Caki2 (cell line): ENCODE data around the gene LRRFIP1. TPM values are rescaled to one million over a fixed set of nuclear protein-coding genes. Genes with fewer than 3 reads are reported as not detected.

Experiments used
- DNase-seq: peaks from one replicate; pipeline ENCODE4 v3.0.0-alpha.2; 2015; ENCODE audit warnings: low read depth
- in situ Hi-C: cut with HindIII; loops from 2 replicates; pipeline ENCODE4 v1.10.0; 2016; ENCODE audit warnings: low sequenced_read_pairs, low pct_unique_long_range_greater_than_20kb, mixed read lengths
- total RNA-seq: library from RNA; depleted of rRNA; stranded (reverse); fragments of >200 nt; shearing (Covaris generic); gene quantifications from 2 replicates; pipeline ENCODE4 v1.2.3, GENCODE V29; 2014; ENCODE audit warnings: low replicate concordance

The LRRFIP1 gene
- total RNA-seq, 1 experiment from 2014 or later: 14.4 TPM

DNA sequence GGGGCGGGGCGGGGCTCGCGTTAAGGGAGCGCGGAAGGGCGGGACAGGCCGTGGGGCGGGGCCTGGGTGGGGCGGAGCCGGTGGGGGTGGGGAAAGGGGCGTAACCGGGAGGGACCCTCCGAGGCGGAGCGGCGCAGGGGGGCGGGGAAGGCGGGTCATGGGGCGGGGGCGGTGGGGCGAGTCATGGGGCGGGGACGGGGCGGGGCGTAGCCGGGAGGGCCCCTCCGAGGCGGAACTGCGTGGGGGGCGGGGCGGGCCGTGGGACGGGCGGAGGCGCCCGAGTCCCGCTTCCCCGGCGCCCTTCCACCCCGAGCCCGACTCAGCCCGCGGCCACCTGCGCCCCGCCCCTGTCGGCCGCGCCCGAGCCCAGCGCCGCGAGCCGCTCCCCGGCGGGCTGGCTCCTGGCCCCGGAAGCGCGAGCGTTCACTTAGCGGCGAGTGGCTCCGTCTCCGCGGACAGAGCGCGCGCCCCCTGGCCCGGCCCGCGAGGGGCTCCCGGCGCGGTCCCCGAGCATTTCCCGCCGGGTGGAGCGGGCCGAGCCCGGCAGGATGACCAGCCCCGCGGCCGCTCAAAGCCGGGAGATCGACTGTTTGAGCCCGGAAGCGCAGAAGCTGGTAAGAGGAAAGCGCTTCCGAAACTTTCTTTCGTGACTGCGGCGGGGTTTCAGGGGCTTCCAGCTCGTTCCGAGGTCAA is 64.7 kb downstream of the LRRFIP1 start:
- DNase-seq: peak; percentile 70
- in situ Hi-C loops: no loop called here

DNA sequence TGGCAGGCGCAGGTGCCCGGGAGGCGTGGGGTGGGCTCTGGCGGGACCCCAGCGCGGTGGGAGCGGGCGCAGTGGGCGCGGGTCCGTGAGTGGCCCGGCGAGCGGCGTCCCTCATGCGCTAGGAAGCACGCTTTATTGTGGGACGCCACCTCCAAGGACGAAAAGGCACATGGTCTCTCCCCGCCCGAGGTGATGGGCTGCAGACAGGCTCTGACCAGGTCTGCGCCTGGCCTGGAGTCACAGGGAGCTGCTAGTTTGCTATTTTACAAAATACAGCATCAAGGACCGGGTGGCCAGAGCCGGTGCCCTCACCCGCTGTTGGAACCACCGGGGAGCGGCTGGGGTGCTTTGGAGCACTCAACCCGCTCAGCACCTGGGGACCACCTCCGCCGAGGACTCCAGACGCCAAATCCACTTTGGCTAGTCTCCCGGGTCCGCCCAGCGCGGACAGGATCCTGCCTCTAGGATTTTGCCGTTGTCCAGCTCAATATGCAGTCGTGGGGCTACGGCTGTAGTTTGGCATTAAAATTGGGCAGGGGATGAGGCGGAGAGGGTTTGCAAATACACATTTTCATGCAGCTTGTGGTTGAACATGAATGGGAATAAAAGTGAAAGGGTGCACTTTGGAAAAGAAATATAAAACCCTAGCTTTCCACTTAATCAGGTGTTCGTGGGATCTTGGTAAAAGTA is 65.4 kb downstream of the LRRFIP1 start:
- in situ Hi-C loops: no loop called here
- peak; percentile 35 for DNase-seq

DNA sequence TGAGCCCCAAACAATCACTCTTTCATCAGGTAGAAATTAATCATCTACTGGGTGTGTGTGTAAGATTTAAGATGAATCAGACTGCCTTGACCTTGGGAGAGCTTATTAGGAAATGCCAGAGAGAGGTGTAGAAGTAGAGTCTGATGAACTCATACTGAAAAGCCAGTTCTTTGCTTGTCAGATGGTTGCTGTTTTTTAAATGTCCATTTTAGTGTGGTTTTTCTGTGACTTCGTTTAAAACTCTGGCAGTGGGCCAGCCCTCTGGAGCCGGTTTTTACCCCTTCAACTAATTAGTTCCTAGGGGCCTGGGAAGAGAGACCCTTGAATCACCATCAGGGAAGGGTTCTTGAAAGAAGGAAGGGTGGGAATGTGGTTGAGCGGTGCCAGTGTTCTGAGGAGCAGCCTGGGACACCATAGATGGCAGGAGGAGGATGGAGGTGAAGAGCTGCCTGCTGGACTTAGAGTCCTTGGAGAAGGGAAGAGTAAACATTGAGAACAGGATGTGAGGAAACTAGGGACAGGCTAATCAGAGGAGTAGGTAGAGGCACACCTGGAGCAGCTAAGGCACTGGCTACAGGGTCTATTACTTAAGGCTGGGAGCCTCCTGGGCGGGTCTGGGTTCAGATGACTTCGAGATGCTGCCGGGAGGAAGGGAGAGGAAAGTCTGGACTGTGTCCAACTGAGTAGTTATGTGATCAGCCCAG is 66.1 kb downstream of the LRRFIP1 start:
- in situ Hi-C loops: no loop called here
- DNase-seq: peak; percentile 60

- in situ Hi-C loops: no loop called here
Measured at GRCh38 chr2:237694415-237695194, 67.2 kb downstream of the LRRFIP1 start.

DNA sequence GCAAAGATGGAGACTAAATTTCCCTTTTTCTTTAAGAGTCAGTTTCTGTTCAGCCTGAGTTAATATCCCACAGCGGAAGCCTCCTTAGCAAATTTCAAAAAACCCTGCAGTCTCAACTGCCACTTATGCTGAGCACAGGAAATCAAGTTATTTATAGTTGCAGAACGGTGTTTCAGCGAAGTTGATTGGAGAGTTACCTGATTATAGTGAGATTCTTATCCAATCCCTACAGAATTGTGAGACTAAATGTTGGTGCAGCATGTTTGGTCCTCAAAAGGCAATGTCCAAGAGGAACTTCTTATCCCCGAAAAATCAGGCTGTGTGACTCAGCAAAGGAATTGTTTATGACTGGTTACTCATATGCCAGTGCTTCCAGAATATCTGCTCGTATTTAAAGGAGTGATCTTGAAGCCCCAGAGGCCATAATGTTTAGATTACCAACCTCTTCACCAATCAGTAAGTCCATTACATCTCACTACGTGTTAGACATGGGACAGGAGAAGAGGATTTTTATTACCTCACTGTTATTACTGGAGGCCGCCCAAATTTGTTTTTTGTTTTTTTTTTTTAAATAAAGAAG is 67.9 kb downstream of the LRRFIP1 start:
- in situ Hi-C loops: no loop called here
- peak; percentile 84 for DNase-seq

More at GRCh38 chr2:237694415-237695194, 67.2 kb downstream of the LRRFIP1 start:
- DNase-seq: no peak

GRCh38 chr2:237696461-237696860 is 69.1 kb downstream of the LRRFIP1 start:
- in situ Hi-C loops: no loop called here
- DNase-seq: no peak

DNA sequence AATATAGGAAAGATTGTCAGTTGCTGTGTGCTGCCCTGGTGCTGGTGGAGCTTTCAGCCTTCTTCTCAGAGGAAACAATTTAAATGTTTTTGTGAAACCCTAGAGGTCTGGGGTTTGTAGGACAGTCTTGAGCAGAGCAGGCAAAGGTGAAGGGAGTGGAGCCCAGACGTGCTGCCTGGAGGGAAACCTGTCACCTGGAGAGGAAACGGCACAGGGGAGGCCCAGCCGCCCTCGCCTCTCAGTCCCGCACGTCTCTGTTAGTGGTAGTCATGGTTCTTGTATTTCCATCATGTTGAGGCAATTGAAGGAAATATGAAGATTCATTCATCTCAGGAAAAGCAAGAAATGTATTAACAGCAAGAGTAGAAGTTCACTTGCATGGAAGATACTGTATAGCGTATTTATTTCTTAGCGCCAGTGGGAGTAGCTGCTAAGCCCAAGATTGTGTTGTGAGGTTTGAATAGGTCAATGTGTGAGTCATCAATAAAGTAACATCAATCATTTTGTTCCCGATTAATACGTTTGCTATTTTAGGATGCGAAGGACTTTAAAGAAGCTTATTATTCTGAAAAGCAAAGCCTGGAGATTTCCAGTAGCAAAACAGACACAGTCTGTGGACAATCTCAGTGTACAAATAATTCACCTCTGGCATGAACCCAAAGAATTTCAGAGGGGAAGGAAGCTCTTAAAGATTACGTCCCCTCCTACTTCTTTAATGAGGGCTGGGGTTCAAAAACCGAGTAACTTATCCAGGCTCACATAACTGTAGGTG is 70.4 kb downstream of the LRRFIP1 start:
- no peak for DNase-seq
- in situ Hi-C loops: no loop called here

GRCh38 chr2:237698358-237698694 is 70.9 kb downstream of the LRRFIP1 start:
- in situ Hi-C loops: no loop called here
- no peak for DNase-seq

DNA sequence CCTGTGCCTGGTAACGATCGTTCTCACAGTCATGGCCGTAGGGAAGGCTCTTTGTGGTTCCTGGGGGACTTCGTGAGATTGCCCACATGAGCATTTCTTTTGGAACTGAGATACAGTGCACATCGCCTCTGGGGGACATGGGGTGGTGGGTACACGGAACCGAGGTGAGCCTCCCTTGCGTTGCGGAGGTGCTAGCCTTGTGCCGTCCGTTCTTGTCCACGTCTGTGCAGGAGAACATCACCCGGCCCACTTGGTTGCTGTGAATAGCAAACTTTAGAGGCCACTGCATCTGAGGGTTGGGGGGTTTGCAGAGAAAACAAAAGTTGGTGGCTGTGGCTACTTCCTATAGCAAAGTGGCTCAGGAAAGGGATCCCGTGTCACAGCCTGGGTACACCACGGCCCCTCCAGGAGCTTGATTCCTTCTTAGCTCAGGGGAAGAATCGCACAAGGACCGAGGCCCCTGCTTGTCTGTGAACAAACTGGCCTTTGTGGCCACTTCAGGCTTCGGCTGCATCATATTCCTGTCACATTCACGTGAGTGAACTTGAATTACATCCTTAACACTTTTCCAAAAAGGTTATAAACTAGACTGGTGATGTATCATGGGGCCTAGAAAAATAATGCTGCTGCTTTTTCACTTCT is 72.6 kb downstream of the LRRFIP1 start:
- no peak for DNase-seq
- in situ Hi-C loops: no loop called here

GRCh38 chr2:237700512-237701032 is 73.2 kb downstream of the LRRFIP1 start:
- DNase-seq: no peak
- in situ Hi-C loops: no loop called here

GRCh38 chr2:237701033-237701858 is 73.9 kb downstream of the LRRFIP1 start:
- in situ Hi-C loops: no loop called here
- DNase-seq: no peak

DNA sequence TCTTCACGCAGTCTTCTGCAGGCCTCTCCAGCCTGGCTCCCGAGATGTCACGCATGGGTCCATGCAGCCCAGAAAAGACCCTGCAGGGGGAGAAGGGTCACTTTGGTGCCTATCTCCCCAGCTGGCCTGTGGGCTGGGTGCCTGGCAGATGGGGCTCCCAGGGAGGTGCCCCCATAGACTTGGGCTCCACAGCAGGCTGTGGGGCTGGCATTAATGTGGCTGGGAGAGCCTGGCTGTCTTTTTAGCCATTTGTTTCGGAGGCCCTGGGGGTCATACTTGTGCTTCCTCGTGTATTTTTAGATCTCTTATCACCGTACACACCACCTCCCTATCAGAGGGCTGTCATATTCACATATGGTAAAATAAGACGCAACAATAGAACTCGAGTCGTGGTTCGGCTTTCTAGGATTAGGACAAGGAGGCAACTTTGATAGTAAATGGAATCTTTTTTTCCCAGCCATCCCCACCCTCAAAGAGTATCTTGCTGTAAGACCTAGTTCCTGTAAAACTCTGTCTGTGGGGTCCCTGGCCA is 74.5 kb downstream of the LRRFIP1 start:
- in situ Hi-C loops: no loop called here
- no peak for DNase-seq

DNA sequence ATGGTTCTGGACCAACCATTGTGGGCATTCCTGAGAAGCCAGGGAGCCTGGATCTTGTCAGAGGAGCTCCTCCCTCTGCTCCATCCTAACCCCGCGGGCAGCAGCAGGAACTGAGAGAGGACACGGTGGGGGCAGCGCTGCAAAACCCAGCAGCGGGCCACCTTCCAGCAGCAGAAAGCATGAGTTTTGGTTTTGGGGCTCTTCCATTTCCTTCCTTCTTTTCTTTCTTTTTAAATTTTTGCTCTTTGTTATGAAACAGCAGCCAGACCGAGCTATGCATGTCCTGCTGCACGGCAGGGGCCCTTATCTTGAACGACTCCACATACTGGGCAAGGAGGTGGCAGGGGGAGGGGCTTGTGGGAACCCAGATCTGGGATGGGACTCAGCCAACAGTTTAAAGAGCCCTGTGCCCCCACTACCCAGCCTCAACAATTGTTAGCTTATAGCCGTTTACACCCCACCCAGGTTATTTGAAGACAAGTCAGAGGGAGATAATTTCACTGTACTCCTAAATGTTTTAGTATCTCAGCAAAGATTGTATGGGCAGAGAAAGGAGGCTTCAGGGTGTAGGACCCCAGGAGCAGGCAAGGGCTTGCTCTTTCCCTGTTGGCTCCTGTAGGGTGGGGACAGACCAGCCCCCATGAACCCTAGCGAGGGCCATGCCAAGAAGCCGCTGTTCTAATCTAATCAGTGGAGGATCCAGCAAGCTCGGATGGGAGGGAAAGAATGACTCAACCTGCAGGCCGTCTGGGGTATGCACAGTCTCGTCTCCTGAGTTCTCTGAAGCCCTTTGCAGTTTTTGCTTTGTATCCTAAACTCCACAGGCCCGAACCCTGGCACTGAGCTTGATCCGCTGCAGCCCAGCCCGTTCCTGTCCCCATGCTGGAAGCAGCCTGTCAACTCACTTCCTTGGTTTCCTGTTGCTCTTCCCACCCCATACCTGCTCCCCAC is 75.3 kb downstream of the LRRFIP1 start:
- in situ Hi-C loops: no loop called here
- no peak for DNase-seq

GRCh38 chr2:237704501-237705434 is 77.4 kb downstream of the LRRFIP1 start:
- in situ Hi-C loops: no loop called here
- DNase-seq: no peak
